ENCODE data around the gene KAZN. TPM values are rescaled to one million over a fixed set of nuclear protein-coding genes. Genes with fewer than 3 reads are reported as not detected.
A peak's percentile ranks its signal among the peaks of the same experiment; 100 is the strongest.

The KAZN gene
- total RNA-seq, 4 donors from 2014 or later: 9.2 to 30.6 (median 21.2) TPM

GRCh38 chr1:15088281-15088971 is 489.9 kb downstream of the KAZN start:
- DNase-seq (ENCODE audit: low spot score): no peak
- no peak for ATAC-seq (ENCODE audit: low FRiP score)

GRCh38 chr1:15089258-15089992 is 490.9 kb downstream of the KAZN start:
- ATAC-seq (ENCODE audit: low FRiP score) (no peak), DNase-seq (ENCODE audit: low spot score) (no peak)
- no peak for TF ChIP-seq CTCF (IDR thresholded peaks at IDR 0.05)

More at GRCh38 chr1:15088281-15088971, 489.9 kb downstream of the KAZN start:
- no peak for TF ChIP-seq CTCF (IDR thresholded peaks at IDR 0.05)

GRCh38 chr1:15090373-15090772 is 491.9 kb downstream of the KAZN start:
- ATAC-seq (ENCODE audit: low FRiP score) (no peak), DNase-seq (ENCODE audit: low spot score) (no peak)
- TF ChIP-seq CTCF (IDR thresholded peaks at IDR 0.05): no peak

- no peak for TF ChIP-seq CTCF (IDR thresholded peaks at IDR 0.05)
- DNase-seq (ENCODE audit: low spot score) (no peak), ATAC-seq (ENCODE audit: low FRiP score) (no peak)
Observed at GRCh38 chr1:15094056-15094455, 495.6 kb downstream of the KAZN start.

GRCh38 chr1:15094719-15095495 is 496.4 kb downstream of the KAZN start:
- ATAC-seq (ENCODE audit: low FRiP score): peak; percentile 15
- no peak for DNase-seq (ENCODE audit: low spot score)
- no peak for TF ChIP-seq CTCF (IDR thresholded peaks at IDR 0.05)

GRCh38 chr1:15095496-15095875 is 497.0 kb downstream of the KAZN start:
- no peak for TF ChIP-seq CTCF (IDR thresholded peaks at IDR 0.05)
- DNase-seq (ENCODE audit: low spot score) (no peak), ATAC-seq (ENCODE audit: low FRiP score) (no peak)

All from omental fat pad (tissue), 4 donors.